SK-N-SH treated with all-trans-retinoic acid at 6 μM for 48 hours (cell line): ENCODE measurements around the gene IGFBP1.

Source experiments
- ARNTL ChIP-seq: fragments of 450-650 bp; formaldehyde crosslinking; IDR thresholded peaks from 2 replicates; pipeline ENCODE4 v1.5.0; 2020; ENCODE audit warnings: low read depth, mild to moderate bottlenecking, moderate library complexity, borderline replicate concordance
- TF ChIP-seq, protein P1 (sequence below): fragments of 250-450 bp; sonication (Bioruptor Pico); IDR thresholded peaks from 2 replicates; pipeline ENCODE4 v1.8.0; 2020; ENCODE audit warnings: mild to moderate bottlenecking, moderate library complexity, borderline replicate concordance

- TF ChIP-seq, protein P1, sequence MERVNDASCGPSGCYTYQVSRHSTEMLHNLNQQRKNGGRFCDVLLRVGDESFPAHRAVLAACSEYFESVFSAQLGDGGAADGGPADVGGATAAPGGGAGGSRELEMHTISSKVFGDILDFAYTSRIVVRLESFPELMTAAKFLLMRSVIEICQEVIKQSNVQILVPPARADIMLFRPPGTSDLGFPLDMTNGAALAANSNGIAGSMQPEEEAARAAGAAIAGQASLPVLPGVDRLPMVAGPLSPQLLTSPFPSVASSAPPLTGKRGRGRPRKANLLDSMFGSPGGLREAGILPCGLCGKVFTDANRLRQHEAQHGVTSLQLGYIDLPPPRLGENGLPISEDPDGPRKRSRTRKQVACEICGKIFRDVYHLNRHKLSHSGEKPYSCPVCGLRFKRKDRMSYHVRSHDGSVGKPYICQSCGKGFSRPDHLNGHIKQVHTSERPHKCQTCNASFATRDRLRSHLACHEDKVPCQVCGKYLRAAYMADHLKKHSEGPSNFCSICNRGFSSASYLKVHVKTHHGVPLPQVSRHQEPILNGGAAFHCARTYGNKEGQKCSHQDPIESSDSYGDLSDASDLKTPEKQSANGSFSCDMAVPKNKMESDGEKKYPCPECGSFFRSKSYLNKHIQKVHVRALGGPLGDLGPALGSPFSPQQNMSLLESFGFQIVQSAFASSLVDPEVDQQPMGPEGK (CRISPR knock-in tag), result no peak
- TF ChIP-seq ARNTL, result no peak
Measured at GRCh38 chr7:45881759-45882464, 6.4 kb upstream of the IGFBP1 start.
